ENCODE results near the gene NXNL1. TPM values are rescaled to one million over a fixed set of nuclear protein-coding genes. Genes with fewer than 3 reads are reported as not detected.

NXNL1 gene
- total RNA-seq, 4 donors from 2014 or later = 0.44 TPM; not detected in 3

- Histone ChIP-seq H3K27ac (peak overlapping the region; percentile 64 to 83 (median 78)), H3K9me3 (no peaks in the 10 kb centered on the region), H3K27me3 (peaks cover 0 to 12% of the 10 kb centered on the region in 2 donors), H3K4me3 (peak overlapping the region; percentile 9 to 49 (median 36)), H3K36me3 (no peaks in the 10 kb centered on the region), H3K4me1 (peaks cover 0 to 29% (median 9%) of the 10 kb centered on the region in 4 donors)
- WGBS, 2 donors = 73 to 78% methylated on average over 10 of the region's 10 CpGs
- TF ChIP-seq EP300 (IDR thresholded peaks at IDR 0.05) = no peak
- TF ChIP-seq POLR2A (IDR thresholded peaks at IDR 0.05) = no peak
- no peak for TF ChIP-seq CTCF (IDR thresholded peaks at IDR 0.05)
- DNase-seq (ENCODE audit: low spot score in 2 of 2) = no peak
These were observed 54.5 kb downstream of the NXNL1 start for GRCh38 chr19:17406046-17406886.

Other genes with a start within 250 kb of the NXNL1 start
- 10 to 100 TPM; 17.4 to 50.0 (median 28.0) TPM for gene USE1, start 245.6 kb downstream of the NXNL1 start, total RNA-seq
- gene OCEL1, start 234.7 kb downstream of the NXNL1 start, total RNA-seq = 10 to 100 TPM in 1 of 4 donors, 1 to 10 TPM in 3; 3.3 to 30.0 (median 5.8) TPM
- gene NR2F6, start 215.0 kb downstream of the NXNL1 start, total RNA-seq = 10 to 100 TPM; 30.0 to 46.0 (median 39.5) TPM
- gene USHBP1, start 196.2 kb downstream of the NXNL1 start, total RNA-seq = 10 to 100 TPM in 2 of 4 donors, 1 to 10 TPM in 2; 3.1 to 29.4 (median 17.5) TPM
- 10 to 100 TPM; 60.0 to 72.0 (median 67.0) TPM for gene BABAM1, start 193.5 kb downstream of the NXNL1 start, total RNA-seq
- gene ANKLE1, start 179.0 kb downstream of the NXNL1 start, total RNA-seq = 1 to 10 TPM in 2 of 4 donors, under 1 TPM in 2; 0.44 to 2.1 (median 0.90) TPM
- 10 to 100 TPM; 15.7 to 22.9 (median 19.9) TPM for gene ABHD8, start 157.5 kb downstream of the NXNL1 start, total RNA-seq
- gene MRPL34, start 155.1 kb downstream of the NXNL1 start, total RNA-seq = 100 to 1,000 TPM; 143 to 187 (median 175) TPM
- 10 to 100 TPM in 1 of 4 donors, 1 to 10 TPM in 3; 5.7 to 14.7 (median 7.8) TPM for gene DDA1, start 151.4 kb downstream of the NXNL1 start, total RNA-seq
- gene ANO8, start 126.1 kb downstream of the NXNL1 start, total RNA-seq = 10 to 100 TPM; 10.7 to 23.1 (median 13.3) TPM
- gene GTPBP3, start 123.4 kb downstream of the NXNL1 start, total RNA-seq = 10 to 100 TPM; 15.9 to 59.4 (median 28.8) TPM
- gene PLVAP, start 83.6 kb downstream of the NXNL1 start, total RNA-seq = 100 to 1,000 TPM in 1 of 4 donors, 10 to 100 TPM in 3; 21.8 to 142 (median 78.8) TPM
- 1 to 10 TPM in 2 of 4 donors, under 1 TPM in 1, not detected in 1; 0.63 to 4.5 (median 2.0) TPM for gene CCDC194, start 66.7 kb downstream of the NXNL1 start, total RNA-seq
- gene BST2, start 55.3 kb downstream of the NXNL1 start, total RNA-seq = 10 to 100 TPM; 71.0 to 77.4 (median 72.2) TPM
- gene MVB12A, start 40.9 kb downstream of the NXNL1 start, total RNA-seq = 10 to 100 TPM; 42.8 to 87.9 (median 51.9) TPM
- 1 to 10 TPM in 1 of 4 donors, under 1 TPM in 2, not detected in 1; 0.21 to 2.0 (median 0.30) TPM for gene TMEM221, start 12.3 kb downstream of the NXNL1 start, total RNA-seq
- gene SLC27A1, start 9.6 kb upstream of the NXNL1 start, total RNA-seq = 10 to 100 TPM; 30.6 to 69.3 (median 55.9) TPM
- gene PGLS, start 50.7 kb upstream of the NXNL1 start, total RNA-seq = 10 to 100 TPM; 82.2 to 96.7 (median 92.2) TPM
- 100 to 1,000 TPM in 1 of 4 donors, 10 to 100 TPM in 3; 74.5 to 141 (median 88.2) TPM for gene COLGALT1, start 94.7 kb upstream of the NXNL1 start, total RNA-seq
- gene UNC13A, start 227.4 kb upstream of the NXNL1 start, total RNA-seq = under 1 TPM; 0.21 to 0.78 (median 0.41) TPM